IMR-90 (cell line): ENCODE data around the gene SPATS2L. TPM values are rescaled to one million over a fixed set of nuclear protein-coding genes. Genes with fewer than 3 reads are reported as not detected.

ENCODE experiments used
- ATAC-seq: fragments of 200-7000 bp; cut with Tn5 transposase; 2 replicates; pipeline ENCODE4 v1.9.1; 2020; ENCODE audit warnings: low read depth, mild to moderate bottlenecking, moderate library complexity
- BruUV-seq: library from RNA; stranded (reverse); fragments of 400-500 nt; replicated peaks from 2 replicates; lab custom pipeline; 2021; lab: Mats Ljungman, UMichigan
- CTCF ChIA-PET: fragments of 300-600 bp; formaldehyde crosslinking; extraction: SDS; loops from one replicate; lab custom pipeline; 2021; ENCODE audit warnings: antibody characterized with exemption; lab: Yijun Ruan, JAX
- POLR2A ChIA-PET: fragments of 300-600 bp; sonication (Branson Sonifier 250); formaldehyde crosslinking; loops from one replicate; lab custom pipeline; 2022; ENCODE audit warnings: antibody characterized with exemption; ENCODE audit not compliant: unreplicated experiment; lab: Charles Lee
- DNase-seq: peaks from one replicate; pipeline ENCODE4 v3.0.0; 2013
- H2AFZ ChIP-seq: replicated peaks from 2 replicates; pipeline ENCODE3; 2013; ENCODE audit warnings: low read length, mild to moderate bottlenecking; ENCODE audit not compliant: poor library complexity
- H2AK5ac ChIP-seq: 2 replicates; pipeline ENCODE4 v1.6.1; 2013; ENCODE audit warnings: low read depth, low read length, inconsistent platforms
- H2AK9ac ChIP-seq: replicated peaks from 2 replicates; pipeline ENCODE3; 2013; ENCODE audit warnings: mild to moderate bottlenecking, low read depth, low read length, moderate library complexity; ENCODE audit not compliant: poor library complexity
- H2BK120ac ChIP-seq: 2 replicates; pipeline ENCODE4 v1.6.1; 2013; ENCODE audit warnings: low read depth, low read length, inconsistent platforms
- H2BK15ac ChIP-seq: 3 replicates; pipeline ENCODE4 v1.6.1; 2013; ENCODE audit warnings: low read depth, low read length, inconsistent platforms
- H2BK20ac ChIP-seq: 2 replicates; pipeline ENCODE4 v1.6.1; 2013; ENCODE audit warnings: low read depth, mild to moderate bottlenecking, inconsistent platforms, low read length, moderate library complexity
- H2BK5ac ChIP-seq: 2 replicates; pipeline ENCODE4 v1.6.1; 2013; ENCODE audit warnings: mild to moderate bottlenecking, low read depth, low read length, inconsistent platforms; ENCODE audit not compliant: poor library complexity, severe bottlenecking
- H3K14ac ChIP-seq: replicated peaks from 2 replicates; pipeline ENCODE4 v1.6.1; 2013; ENCODE audit warnings: low read depth, low read length, inconsistent platforms
- H3K18ac ChIP-seq: 2 replicates; pipeline ENCODE4 v1.6.1; 2013; ENCODE audit warnings: low read depth, low read length, control low read depth
- H3K23ac ChIP-seq: 2 replicates; pipeline ENCODE4 v1.6.1; 2013; ENCODE audit warnings: low read depth, low read length, inconsistent platforms
- H3K27ac ChIP-seq: 2 replicates; pipeline ENCODE4 v1.5.1; 2013; ENCODE audit warnings: mild to moderate bottlenecking, control low read depth, low read length; ENCODE audit not compliant: insufficient read depth
- H3K27me3 ChIP-seq: 2 replicates; pipeline ENCODE4 v1.6.1; 2013; ENCODE audit warnings: low read length; ENCODE audit not compliant: control insufficient read depth, insufficient read depth
- H3K36me3 ChIP-seq: 2 replicates; pipeline ENCODE4 v1.6.1; 2013; ENCODE audit warnings: low read length, mixed read lengths; ENCODE audit not compliant: control insufficient read depth, insufficient read depth
- H3K4ac ChIP-seq: 2 replicates; pipeline ENCODE4 v1.6.1; 2013; ENCODE audit warnings: low read depth, low read length, inconsistent platforms
- H3K4me1 ChIP-seq: 2 replicates; pipeline ENCODE4 v1.6.1; 2013; ENCODE audit warnings: low read length, mixed read lengths; ENCODE audit not compliant: control insufficient read depth, insufficient read depth
- H3K4me2 ChIP-seq: 2 replicates; pipeline ENCODE4 v1.6.1; 2013; ENCODE audit warnings: low read depth, mild to moderate bottlenecking, control low read depth, low read length, moderate library complexity
- H3K4me3 ChIP-seq: 2 replicates; pipeline ENCODE4 v1.5.1; 2013; ENCODE audit warnings: low read depth, mild to moderate bottlenecking, control low read depth, low read length, moderate library complexity; ENCODE audit not compliant: insufficient read depth
- H3K56ac ChIP-seq: 2 replicates; pipeline ENCODE4 v1.6.1; 2013; ENCODE audit warnings: low read length, inconsistent platforms; ENCODE audit not compliant: insufficient read depth; ENCODE audit errors: extremely low read depth
- H3K79me1 ChIP-seq, 2 experiments: 2 replicates each; pipeline ENCODE4 v1.6.1; 2013; ENCODE audit warnings: low read length in 2 of 2, inconsistent platforms in 1 of 2, low read depth in 1 of 2
- H3K9ac ChIP-seq: 2 replicates; pipeline ENCODE4 v1.6.1; 2013; ENCODE audit warnings: low read depth, low read length, control low read depth
- H3K9me1 ChIP-seq: 2 replicates; pipeline ENCODE4 v1.6.1; 2013; ENCODE audit warnings: low read length, inconsistent platforms; ENCODE audit not compliant: insufficient read depth
- H3K9me3 ChIP-seq: 2 replicates; pipeline ENCODE4 v1.6.1; 2013; ENCODE audit warnings: low read length; ENCODE audit not compliant: control insufficient read depth, insufficient read depth
- H4K20me1 ChIP-seq: 2 replicates; pipeline ENCODE4 v1.6.1; 2013; ENCODE audit warnings: low read length, inconsistent platforms; ENCODE audit not compliant: insufficient read depth
- H4K5ac ChIP-seq: 2 replicates; pipeline ENCODE4 v1.6.1; 2013; ENCODE audit warnings: mild to moderate bottlenecking, low read depth, low read length, control low read depth
- H4K8ac ChIP-seq, 2 experiments: 2 replicates each; pipeline ENCODE4 v1.6.1; 2013; ENCODE audit warnings: low read depth in 2 of 2, low read length in 2 of 2, control low read depth in 1 of 2, inconsistent platforms in 1 of 2
- H4K91ac ChIP-seq: 2 replicates; pipeline ENCODE4 v1.6.1; 2013; ENCODE audit warnings: low read depth, low read length, inconsistent platforms; ENCODE audit not compliant: insufficient read depth
- CTCF ChIP-seq: conservative IDR thresholded peaks from 2 replicates; pipeline ENCODE4 v1.5.1; 2012; ENCODE audit warnings: mild to moderate bottlenecking, low read depth, low read length, improper control_type of control experiment
- ELK1 ChIP-seq: fragments of 150-350 bp; IDR thresholded peaks from 2 replicates; pipeline ENCODE4 v1.6.1; 2016; ENCODE audit warnings: low read depth, mild to moderate bottlenecking, low read length, moderate library complexity, borderline replicate concordance
- FOS ChIP-seq: fragments of 150-350 bp; IDR thresholded peaks from 2 replicates; pipeline ENCODE4 v1.6.1; 2016; ENCODE audit warnings: low read depth, low read length
- MAZ ChIP-seq: IDR thresholded peaks from 2 replicates; pipeline ENCODE4 v1.6.1; 2012; ENCODE audit warnings: low read depth, mild to moderate bottlenecking, low read length, improper control_type of control experiment, moderate library complexity, borderline replicate concordance
- NFE2L2 ChIP-seq: fragments of 150-350 bp; IDR thresholded peaks from 2 replicates; pipeline ENCODE4 v1.6.1; 2016; ENCODE audit warnings: low read depth, mild to moderate bottlenecking, low read length
- POLR2A ChIP-seq: IDR thresholded peaks from 2 replicates; pipeline ENCODE4 v1.6.1; 2012; ENCODE audit warnings: mild to moderate bottlenecking, low read depth, low read length
- RAD21 ChIP-seq: IDR thresholded peaks from 2 replicates; pipeline ENCODE4 v1.6.1; 2012; ENCODE audit warnings: low read length, improper control_type of control experiment
- RFX5 ChIP-seq: IDR thresholded peaks from 2 replicates; pipeline ENCODE4 v1.8.0; 2012; ENCODE audit warnings: low read depth, mild to moderate bottlenecking, low read length, moderate library complexity
- WGBS, 2 experiments: methylation state at CpG; one replicate each; pipeline versions ENCODE4 v1.1.5 to v1.1.7; 2013; ENCODE audit warnings: missing lambda C conversion rate in 2 of 2; ENCODE audit not compliant: insufficient read length in 1 of 2; ENCODE audit errors: extremely low coverage in 2 of 2; 5-methylcytosine and 5-hydroxymethylcytosine counted together
- dilution Hi-C: fragments of 300-500 bp; cut with HindIII; formaldehyde crosslinking; loops from one replicate; pipeline ENCODE4 v1.14.3; 2018; ENCODE audit warnings: low sequenced_read_pairs; ENCODE audit not compliant: unreplicated experiment
- in situ Hi-C: fragments of 300-500 bp; cut with MboI; formaldehyde crosslinking; loops from 3 replicates; pipeline ENCODE4 v1.14.3; 2019; ENCODE audit warnings: low sequenced_read_pairs, inconsistent platforms, mixed read lengths
- intact Hi-C: fragments of 100-400 bp; cut with micrococcal nuclease; formaldehyde crosslinking; loops from 2 replicates; pipeline ENCODE4 v1.10.0; 2022
- polyA plus RNA-seq, 3 experiments: library from polyadenylated mRNA; depleted of rRNA; stranded (reverse); fragments of >200 nt; gene quantifications; 2 replicates each; pipeline ENCODE4 v1.2.3, GENCODE V29; 2012; ENCODE audit warnings: low replicate concordance in 1 of 3
- total RNA-seq: library from RNA; depleted of rRNA; stranded (reverse); fragments of >200 nt; gene quantifications from 2 replicates; pipeline ENCODE4 v1.2.3, GENCODE V29; 2012

SPATS2L gene
- total and polyA plus RNA-seq, 2 of the 4 experiments (the other 2 are of a cell fraction): 118 to 155 TPM

- H2BK5ac ChIP-seq: peak overlapping the region; percentile 59
- ChIA-PET POLR2A (no interaction called here), CTCF (no interaction called here)
- H2AK5ac ChIP-seq: peak overlapping the region; percentile 87; the same call in 1 of the 2 replicates
- peak overlapping the region; percentile 17; the same call in 1 of the 2 replicates for H4K91ac ChIP-seq
- H3K9ac ChIP-seq: no peak overlapping the region
- peaks cover 16% of the 10 kb centered on the region for H3K9me1 ChIP-seq
- in situ Hi-C loops (no loop called here), intact Hi-C loops (no loop called here), dilution Hi-C loops (no loop called here)
- H3K4me1 ChIP-seq: peaks cover 23% of the 10 kb centered on the region
- no peaks in the 10 kb centered on the region for H3K9me3 ChIP-seq
- no peak overlapping the region for H3K4me3 ChIP-seq
- H2AFZ ChIP-seq: no peak overlapping the region
- H2AK9ac ChIP-seq: no peak overlapping the region
- H3K4me2 ChIP-seq: no peak overlapping the region
- peak overlapping the region; percentile 74; the same call in 1 of the 2 replicates for H3K14ac ChIP-seq
- no peaks in the 10 kb centered on the region for H3K27me3 ChIP-seq
- peaks cover 72% of the 10 kb centered on the region for H4K20me1 ChIP-seq
- DNase-seq (no peak), ATAC-seq (no peak)
- no peak overlapping the region; the same call in 1 of the 2 replicates for H4K5ac ChIP-seq
- peaks cover 10 to 51% of the 10 kb centered on the region in 2 experiments; a peak in 3 of 4 replicates for H3K79me1 ChIP-seq
- H2BK15ac ChIP-seq: no peak overlapping the region
- H3K56ac ChIP-seq: no peak overlapping the region
- H3K27ac ChIP-seq: no peak overlapping the region
- no CpG with 5 or more reads among the region's 3 CpGs for WGBS, 2 experiments
- H3K23ac ChIP-seq: no peak overlapping the region
- peak overlapping the region; percentile 24; the same call in 1 of the 2 replicates for H3K18ac ChIP-seq
- H4K8ac ChIP-seq: no peak overlapping the region
- peak overlapping the region; percentile 49; the same call in 1 of the 2 replicates for H2BK120ac ChIP-seq
- TF ChIP-seq NFE2L2 (no peak), CTCF (no peak), RAD21 (no peak), FOS (no peak), ELK1 (no peak), MAZ (no peak), POLR2A (no peak), RFX5 (no peak)
- peaks cover 3% of the 10 kb centered on the region; the same call in 1 of the 2 replicates for H3K36me3 ChIP-seq
- H3K4ac ChIP-seq: peak overlapping the region; percentile 18; the same call in 1 of the 2 replicates
- BruUV-seq: no TSS peak
- no peak overlapping the region for H2BK20ac ChIP-seq
Measured at GRCh38 chr2:200320991-200321390, 14.5 kb downstream of the SPATS2L start.
